ENCODE data around the gene CAPZA1.
A peak's percentile ranks its signal among the peaks of the same experiment; 100 is the strongest.

CAPZA1 gene

DNA sequence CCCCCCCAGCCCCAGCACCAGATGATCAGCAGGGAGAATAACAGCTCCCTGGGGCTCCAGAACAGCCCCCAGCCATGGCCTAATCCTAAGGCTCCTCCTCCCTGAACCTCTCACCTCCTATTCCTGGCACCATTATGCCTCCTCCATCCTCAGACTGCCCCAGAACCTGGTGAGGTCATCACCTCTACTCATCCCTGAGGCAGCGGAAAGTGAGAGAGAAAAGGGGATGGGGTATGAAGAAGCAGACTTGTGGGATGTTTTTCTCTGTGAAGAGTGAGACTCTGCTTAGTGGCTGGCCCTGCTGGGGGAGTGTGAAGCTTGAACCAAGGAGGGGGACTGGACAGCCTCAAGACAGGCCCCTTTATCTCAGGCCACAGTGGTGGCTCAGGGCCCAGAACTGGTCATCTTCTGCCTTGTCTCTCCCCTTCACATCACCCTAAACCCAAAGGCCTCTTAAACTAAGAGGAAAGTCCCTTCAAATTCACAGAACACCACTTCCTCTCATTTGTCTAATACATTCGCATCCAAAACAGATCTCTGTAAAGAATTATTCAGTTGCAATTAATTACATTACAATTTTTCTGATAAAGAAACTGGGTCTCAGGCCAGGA lies 97.7 kb downstream of the CAPZA1 start:
- no peak for DNase-seq

DNA sequence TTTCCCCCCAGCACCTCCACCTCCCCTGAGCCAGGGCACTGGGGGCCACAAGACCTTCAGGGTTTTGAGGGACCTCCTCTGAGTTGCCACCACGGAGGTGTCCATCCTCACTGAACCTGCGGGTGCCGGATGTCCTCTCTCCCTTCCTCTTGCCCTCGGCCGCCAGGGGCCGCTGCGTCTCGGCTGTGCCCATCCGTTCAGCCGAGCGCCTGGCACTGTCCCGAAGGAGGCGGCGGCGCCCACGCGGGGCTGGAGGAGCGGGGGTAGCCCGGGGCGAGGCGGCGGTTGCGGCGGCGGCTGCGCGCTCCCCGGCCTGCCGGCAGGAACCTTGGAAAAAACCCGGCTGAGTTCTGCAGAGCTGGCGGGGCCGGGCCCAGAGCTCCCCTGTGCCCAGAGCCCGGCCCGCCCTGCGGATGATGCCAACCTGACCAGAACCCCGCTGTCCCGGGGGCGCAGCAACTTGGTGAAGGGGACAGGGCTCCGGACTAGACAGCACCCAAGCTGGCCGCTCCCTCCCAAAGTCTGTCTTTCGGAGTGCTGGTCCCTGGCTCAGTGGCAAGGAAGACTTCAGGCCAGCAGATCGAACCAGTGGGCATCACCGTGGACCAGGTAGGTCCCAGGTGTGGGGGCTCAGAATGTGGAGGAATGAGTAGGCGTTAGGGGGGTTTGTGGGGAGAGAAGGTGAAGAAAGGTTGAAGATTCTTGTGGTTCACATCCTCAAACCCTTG lies 99.2 kb downstream of the CAPZA1 start:
- peak; percentile 67 for DNase-seq

DNA sequence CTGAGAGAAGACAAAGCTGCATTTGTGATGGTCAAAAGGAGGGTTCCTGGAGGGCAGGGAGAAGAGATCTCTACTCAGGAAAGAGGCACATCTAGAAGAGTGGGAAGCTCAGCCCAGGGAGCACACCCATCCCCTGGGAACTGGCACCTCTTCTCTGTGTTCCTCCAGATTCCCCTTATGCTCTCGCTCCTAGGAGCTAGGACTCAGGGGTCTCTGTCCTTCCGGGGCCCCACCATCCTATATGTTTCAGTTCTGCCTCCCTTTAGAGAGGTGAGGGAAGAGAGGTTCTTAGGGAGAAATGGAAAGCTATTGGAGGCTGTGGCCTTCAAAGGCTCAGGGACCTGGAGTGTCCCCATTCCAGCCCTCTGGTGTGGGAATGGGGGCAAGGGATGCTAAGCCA lies 100.1 kb downstream of the CAPZA1 start:
- DNase-seq = no peak

DNA sequence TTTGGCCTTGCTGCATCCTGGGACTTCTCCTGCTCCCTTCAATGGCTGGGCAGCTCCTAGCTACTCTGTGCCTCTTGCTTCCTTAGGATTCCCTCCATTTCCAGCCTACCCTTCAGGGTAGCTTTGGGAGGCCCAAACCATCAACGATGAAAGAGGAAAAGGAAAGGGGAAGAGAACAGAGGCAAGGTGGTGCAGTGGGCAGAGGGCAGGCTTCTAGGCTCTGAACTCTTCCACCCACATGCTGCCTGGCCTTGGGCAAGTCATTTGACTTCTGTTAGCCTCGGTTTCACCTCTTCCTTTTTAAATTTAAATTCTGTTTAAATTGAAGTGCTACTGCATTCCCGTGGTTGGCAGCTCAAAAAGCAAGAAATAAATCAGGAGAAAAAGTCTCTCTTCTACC lies 101.2 kb downstream of the CAPZA1 start:
- DNase-seq = no peak
